Measurements from ENCODE around the gene TWSG1.

The TWSG1 gene
- 21.7 to 125 (median 53.1) reads per million in 18 experiments for total RNA-seq

DNA sequence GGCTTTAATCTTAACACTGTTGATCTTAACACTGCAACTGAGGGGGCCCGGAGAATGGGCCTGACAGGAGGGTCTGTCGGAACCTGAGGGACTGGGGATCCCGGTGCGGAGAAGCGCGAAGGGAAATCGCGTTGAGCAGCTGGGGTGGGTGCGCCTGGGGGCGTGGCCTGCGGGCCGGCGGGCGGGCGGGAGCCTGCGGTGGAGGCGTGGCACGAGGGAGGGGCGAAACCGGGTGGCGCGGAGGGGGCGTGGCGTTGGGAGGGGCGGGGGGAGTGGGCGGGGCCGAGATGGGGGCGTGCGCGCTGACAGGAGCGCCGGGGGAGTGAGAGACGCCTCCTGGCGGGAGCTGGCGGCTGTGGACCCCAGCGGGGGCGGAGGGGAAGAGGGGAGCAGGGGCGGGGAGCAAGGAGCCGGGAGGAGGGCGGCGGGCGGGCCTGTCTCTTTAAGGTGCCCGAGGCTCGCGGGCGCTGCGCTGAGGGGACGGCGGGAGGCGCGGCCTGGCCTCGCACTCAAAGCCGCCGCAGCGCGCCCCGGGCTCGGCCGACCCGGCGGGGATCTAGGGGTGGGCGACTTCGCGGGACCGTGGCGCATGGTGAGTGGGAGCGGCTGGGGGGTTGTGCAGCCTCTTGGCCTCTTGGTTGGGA, at the start of gene TWSG1:
TWSG1 (plus strand) TSS at position 445 of the 644 bp plus-strand sequence. CDS start 2,457 bp downstream, outside the sequence.
- DNase-seq, result peak; percentile 86 to 90

DNA sequence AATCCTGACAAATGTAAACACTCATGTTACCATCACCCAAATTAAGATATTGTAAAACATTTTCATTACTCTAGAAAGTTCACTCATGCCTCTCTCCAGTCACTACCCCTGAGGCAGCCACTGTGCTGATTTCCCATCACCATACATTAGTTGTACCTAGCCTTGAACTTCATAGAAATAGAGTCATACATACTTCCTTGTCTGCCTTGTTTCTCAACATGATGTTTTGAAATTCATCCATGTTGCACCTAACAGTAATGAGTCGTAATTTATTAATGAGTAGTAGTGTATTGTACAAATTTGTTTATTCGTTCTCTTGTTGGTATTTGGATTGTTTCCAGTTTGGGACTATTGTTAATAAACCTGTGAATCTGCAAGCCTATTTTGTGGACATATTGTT, 49.0 kb upstream of the TWSG1 start:
- no peak for DNase-seq

DNA sequence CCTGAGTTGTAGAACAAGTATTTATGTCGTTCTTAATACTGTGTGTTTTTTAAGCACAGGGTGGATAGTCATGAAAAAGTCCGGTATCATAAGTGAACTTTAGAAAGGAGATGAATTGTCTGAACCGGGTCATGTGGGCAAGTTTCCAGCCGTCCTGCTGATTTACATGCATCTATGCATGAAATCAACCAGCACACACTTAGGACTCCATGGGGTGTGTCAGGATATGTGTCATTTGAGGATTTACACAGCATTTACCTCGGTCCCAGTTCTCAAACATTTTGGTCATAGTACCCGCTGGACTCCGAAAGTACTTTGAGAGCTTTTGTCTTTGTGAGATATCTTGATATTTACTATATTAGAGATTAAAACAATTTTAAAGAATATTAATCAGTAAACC, 47.5 kb upstream of the TWSG1 start:
- no peak for DNase-seq

DNA sequence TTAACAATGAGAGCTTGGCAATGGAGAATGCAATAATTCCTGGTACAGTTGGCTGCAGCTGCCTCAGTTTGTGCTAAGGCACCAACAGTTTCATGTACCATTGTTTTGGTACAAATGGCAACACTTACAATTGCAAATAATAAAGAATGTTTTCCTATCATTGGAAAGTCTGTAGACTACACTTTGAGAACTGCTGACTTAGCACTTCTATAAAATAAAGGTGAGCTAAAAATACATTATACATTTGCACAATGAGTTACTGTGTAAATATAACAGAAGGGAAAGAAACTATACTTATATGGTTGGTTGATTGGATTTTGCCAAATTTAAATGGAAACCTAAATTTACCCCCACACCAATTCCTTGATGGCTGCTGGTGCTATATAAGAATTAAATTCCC, 44.9 kb upstream of the TWSG1 start:
- DNase-seq, result no peak

DNA sequence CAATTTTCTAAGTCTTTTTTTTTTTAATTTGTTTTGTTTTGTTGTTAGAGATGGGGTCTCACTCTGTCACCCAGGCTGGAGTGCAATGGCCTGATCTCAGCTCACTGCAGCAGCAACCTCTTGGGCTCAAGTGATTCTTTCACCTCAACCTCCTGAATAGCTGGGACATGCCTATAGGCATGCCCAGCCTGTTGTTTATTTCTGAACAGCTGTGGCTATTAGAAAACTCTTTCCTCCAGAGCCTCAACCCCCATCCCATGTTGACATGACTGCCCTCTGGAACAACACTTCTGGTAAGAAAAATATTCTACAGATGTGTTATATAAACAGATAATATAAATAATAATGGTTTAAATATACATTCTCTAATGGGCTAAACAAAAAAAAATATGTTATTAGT, 44.4 kb upstream of the TWSG1 start:
- no peak for DNase-seq

DNA sequence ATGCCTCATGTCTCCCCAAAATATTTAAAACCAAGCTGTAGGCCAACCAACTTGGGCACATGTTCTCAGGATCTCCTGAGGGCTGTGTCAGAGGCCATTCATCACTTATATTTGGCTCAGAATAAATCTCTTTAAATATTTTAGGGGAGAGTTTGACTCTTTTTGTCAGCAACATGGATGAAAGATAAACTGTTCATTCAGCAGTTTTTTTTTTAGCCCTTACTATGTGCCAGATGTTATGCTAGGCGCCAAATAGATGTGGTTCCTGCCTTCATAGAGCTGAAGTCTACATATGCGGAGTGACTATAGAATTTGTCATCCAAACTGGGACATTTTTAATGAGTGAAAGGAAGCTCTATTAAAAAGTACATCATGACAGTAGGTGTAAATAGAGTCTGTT, 42.5 kb upstream of the TWSG1 start:
- no peak for DNase-seq

DNA sequence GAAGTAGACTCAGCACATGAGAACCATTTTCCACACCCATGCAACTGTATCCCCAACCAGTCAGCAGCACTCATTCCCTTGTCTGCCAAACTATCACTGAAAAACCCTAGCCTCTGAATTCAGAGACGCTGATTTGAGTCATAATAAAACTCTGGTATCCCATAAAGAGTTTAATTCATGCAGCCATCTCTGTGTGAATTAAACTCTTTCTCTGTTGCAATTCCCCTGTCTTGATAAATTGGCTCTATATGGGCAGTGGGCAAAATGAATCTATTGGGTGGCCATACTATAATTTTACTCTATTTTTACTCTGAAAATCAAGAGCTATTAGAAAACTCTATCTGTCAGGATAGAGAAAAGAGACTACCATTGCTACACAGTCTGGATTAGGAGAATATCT, 40.6 kb upstream of the TWSG1 start:
- DNase-seq, result no peak

DNA sequence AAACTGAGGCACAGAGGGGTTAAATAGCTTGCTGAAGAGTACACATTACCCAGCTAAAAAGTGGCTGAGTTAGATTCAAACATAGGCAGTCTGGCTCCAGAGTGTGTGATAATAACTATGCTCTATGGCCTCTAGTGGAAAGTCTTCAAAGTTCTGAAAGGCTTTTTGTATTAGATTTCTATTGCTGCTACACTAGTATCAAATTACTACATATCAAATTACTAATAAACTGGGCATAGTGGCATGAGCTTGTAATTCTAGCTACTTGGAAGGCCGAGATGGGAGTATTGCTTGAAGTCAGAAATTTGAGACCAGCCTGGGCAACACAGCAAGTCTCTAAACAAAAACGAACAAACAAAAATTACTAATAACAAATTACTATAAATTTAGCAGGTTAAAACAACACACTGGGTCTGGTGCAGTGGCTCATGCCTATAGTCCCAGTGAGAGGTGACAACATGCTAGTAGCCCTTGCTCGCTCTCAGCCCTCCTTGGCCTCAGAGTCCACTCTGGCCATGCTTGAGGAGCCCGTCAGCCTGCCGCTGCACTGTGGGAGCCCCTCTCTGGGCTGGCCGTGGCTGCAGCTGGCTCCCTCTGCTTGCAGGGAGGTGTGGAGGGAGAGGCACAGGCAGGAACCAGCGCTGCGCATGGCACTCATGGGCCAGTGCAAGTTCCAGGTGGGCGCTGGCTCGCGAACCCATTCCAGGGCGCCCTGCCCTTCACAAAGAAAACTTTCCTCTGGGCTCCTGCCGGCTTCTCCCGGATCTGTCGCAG, 38.2 kb upstream of the TWSG1 start:
- no peak for DNase-seq

DNA sequence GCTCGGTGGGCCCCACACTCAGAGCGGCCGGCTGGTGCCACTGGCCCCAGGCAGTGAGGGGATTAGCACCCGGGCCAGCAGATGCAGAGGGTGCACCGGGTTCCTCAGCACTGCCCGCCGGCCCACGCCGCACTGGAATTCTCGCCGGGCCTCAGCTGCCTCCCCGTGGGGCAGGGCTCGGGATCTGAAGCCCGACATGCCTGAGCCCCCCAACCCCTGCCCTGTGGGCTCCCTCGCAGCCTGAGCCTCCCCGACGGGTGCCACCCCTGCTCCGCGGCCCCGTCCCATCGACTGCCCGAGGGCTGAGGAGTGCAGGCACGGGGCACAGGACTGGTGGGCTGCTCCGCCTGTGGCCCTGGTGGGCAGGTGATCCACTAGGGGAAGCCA, 37.6 kb upstream of the TWSG1 start:
- no peak for DNase-seq

DNA sequence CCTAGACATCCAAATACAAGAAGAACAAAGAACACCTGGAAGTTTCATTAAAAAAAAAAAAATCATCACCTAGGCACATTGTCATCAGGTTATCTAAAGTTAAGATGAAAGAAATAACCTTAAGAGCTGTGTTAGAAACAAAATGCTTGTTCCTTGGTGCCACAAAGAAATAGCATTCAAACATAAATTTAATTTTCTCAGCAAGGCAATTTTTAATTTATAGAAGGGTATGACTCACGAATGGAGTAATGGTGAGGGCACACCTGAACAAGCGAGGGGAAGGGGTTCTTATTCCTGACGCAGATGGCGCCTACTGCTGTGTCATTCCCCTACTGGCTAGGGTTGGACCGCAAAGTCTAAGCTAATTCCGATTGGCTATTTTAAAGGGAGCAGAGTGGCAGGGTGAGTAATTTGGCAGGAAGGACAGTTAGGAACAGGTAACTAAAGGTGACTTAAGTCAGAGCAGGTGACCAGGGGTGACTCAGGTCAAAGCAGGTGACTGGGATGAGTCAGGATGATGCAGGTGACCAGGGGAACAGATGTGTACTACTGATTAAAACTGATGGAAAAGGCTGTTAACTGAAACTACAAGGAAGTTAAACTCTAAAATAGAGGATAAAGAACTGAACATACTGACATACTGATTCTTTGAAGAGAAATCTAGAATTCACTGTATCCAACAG, 30.0 kb upstream of the TWSG1 start:
- DNase-seq, result no peak

DNA sequence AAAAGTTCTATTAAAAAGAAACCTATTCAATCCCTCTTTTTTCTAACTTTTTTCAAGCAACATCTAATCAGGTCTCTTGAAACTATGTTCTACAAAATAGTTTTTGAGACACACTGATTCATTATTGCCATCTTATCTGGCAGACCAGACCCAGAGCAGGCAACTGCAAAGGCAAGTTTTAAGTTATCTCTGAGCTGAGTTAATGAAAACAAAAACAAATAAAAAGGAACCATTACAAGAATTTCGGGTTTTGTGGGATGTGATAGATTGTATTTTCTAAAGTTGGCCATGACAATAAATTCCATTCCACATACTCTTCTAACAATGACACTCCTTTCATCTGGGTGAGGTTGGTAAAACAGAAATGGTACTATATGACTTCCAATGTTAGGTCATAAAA, 15.2 kb upstream of the TWSG1 start:
- no peak for DNase-seq

DNA sequence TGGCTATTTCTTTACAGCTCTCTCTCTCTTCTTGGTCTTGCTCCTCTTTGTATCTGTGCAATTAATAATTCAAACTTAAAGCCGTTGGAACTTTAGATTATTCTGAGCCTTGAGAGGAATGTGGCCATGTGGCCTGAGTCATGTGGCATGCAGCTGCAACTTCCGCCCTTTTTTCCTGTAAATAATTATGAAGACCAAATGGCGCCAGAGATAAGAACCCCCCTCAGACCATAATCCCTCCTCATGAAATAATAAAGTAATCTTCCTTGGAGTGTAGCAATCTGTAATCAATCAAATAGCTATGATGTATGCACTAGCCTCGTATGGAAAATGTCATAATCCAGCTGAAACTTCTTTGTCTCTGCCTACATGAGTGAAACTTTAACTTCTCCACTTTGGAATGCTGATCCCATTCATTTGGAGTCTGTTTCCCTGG, 13.5 kb upstream of the TWSG1 start:
- DNase-seq, result no peak

DNA sequence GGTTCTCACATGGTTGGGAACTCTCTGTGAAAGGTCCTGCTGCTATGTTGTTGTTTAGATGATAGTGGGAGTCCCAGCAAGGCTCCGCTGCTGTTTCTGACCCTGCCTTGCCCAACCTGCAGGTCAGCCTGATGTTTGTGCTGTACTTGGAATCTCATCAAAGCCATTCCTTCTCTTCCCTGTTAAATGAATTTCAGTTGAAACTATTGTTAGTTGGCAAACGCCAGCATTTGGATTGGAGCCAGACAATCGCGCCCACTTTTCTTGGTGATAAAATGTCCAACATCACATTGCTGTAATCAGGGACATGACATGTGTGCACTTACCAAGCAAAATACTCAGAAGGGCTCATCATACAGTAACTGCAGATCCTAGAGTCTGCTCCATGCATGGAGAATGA, 12.8 kb upstream of the TWSG1 start:
- DNase-seq, result no peak

DNA sequence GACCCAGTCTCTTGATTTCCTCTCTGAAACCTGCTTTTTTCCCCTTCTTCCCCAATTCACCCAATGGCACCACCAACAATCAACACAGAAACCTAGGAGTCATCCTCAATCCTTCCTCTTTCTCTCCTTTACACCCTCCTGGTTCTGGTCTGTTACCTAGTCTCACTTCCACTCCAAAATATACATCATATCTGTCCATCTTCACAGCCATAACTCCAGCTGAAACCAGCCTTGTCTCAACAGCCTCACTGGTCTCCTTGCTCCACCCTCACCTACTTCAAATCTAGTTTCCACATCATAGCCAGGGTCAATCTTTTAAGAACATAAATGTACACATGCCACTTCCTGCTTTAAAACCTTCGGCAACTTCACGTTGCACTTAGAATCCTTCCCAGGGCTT, 11.8 kb upstream of the TWSG1 start:
- DNase-seq, result no peak

DNA sequence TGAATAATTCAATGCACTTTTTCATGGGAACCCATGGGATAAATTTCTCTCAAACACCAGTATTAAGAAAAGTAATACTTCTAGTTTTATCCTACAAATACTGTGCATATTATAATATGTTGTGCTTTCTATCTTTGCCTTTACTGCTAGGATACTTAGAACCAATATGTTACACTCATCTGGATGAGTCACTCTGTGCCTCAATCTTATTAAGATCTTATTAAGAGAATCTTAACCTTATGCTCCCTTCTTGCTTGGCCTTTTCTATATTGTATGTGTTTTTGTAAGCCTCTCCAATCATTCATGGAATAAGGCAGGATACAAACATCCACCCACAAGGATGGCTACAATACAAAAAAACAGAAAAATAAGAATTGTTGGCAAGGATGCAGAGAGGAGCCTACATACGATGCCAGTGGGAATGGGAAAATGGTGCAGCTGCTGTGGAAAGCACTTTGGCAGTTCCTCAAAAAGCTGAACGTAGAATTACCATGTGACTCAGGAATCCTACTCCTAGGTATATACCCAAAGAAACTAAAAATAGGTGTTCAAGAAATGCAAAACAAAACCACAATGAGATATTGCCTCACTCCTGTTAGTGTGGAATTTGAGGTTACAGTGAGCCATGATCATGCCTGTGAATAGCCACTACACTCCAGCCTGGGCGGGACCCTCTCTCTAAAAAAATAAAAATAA, 10.7 kb upstream of the TWSG1 start:
- no peak for DNase-seq

DNA sequence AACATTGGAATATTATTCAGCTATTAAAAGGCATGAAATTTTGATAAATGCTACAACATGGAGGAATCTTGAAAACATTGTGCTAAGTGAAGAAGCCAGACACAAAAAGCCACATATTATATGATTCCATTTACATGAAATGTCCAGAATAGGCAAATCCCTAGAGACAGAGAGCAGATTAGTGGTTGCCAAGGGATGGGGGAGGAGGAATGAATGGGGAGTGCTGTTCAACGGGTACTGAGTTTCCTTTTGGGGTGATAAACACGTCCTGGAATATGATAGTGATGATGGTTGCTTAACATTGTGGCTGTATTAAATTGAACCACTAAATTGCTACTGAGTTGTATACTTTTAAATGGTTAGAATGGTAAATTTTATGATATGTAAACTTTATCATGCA, 8.9 kb upstream of the TWSG1 start:
- DNase-seq, result no peak

DNA sequence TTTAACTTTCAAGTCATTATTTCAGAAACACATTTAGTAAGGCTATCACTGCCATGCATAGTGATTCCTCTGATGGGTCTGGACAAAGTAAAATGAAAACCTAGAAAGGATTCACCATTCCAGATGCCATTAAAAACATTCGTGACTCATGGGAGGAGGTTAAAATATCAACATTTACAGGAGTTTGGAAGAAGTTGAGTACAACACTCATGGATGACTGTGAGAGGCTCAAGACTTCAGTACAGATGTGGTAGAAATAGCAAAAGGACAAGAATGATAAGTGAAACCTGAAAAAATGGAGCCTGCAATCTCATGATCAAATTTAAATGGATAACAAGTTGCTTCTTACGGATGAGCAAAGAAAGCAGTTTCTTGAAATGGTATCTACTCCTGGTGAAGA, 5.8 kb upstream of the TWSG1 start:
- DNase-seq, result no peak

DNA sequence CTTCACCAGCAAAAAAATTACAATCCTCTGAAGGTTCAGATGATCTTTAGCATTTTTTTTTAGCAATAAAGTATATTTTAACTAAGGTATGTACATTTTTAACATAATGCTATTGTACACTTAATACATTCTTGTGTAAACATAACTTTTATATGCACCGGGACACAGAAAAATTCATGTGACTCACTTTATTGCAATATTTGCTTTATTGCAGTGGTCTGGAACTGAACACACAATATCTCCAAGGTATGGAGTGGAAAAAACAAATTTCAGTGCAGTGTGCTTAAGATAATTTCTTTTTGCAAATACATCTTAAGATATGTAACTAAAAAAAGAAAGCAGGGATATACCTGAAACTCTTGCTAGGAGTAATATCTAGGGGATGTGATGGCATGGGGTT, 5.1 kb upstream of the TWSG1 start:
- no peak for DNase-seq

DNA sequence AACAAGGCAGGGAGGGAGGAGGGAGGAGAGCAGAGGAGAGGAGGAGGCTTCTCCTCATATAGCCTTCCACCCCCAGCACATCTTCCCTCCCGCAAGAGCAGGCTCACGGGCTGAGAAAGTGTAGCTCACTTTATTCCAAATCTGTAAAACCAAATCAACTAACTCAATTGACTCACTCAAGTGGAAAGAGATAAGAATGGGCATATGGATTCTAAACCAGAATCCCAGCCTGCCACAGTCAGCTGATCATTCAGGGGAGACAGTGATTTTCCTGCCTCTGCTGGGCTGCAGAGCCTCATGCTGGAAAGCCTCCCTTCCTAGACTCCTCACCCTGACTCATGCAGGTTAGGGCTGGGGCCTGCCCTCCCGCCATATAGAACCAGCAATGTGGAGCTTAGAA, 4.2 kb upstream of the TWSG1 start:
- DNase-seq, result no peak

DNA sequence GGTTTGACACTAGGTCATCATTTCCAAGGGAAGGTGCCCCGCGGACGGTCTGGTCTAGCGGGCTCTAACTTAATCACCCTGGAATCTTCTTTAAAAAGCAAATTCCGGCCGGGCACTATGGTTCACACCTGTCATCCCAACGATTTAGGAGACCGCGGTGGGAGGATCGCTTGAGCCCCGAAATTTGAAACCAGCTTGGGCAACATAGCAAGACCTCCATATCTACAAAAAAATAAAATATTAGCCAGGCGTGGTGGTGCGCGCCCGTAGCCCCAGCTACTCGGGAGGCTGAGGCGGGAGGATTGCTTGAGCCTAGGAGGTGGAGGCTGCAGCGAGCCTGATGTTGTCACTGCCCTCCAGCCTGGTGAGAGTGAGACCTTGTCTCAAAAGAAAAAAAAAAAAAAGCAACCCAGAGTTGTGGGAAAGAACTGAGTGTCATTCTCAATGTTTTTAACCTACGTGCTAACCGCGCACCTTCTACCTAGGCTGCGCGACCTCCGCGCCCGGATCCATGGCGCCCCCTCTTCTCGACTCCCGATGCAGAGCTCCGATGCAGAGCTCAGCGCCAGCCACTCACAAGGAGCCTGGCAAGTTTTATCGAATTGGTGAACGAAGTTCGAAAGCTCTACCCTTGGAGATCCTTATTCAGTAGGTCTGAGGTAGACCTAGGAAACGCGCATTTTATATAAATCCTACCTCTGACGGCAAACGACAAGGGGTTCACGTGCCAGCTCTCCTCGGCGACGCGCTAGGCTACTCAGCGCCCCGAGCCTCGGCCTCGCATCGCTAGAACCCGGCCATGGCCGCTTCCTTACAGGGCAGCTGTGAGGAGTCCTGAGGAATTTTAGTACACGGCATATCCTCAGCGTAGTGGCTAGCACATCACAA, 888 bp upstream of the TWSG1 start:
- DNase-seq, result no peak

DNA sequence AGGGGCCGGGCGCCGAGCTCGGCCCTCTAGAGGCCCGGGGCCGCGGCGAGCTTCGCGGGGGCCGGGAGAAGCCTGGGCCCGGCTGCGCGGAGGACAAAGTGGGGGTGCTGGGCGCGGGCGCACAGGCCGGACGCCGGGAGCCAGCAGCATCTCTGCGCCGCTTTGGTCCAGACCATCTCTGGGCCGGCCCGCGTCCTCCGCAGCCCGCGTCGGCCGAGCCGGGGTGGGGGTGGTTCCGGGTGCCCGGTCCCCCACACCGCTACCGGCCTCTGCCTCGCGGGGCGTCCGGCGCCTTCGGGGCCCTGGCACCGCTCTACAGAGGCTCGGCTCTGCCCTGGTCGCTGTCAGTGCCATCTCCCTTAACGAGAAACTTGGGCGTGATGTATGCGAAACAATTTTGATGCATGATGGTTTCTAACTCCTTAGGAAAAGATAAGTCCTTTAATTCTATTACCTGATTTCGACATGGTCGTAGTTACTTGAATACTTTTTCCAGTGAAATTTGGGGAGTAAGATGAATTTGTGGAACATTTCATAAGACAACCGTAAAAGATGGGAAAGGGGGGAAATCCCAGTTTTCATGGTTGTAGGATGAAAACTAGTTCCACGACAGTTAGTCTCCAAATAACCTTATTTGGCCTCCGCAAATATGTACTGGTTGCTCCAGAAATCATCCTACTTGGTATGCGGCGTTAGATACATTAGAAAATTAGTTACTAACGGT, 562 bp downstream of the TWSG1 start:
- DNase-seq, result peak; percentile 26 to 43

DNA sequence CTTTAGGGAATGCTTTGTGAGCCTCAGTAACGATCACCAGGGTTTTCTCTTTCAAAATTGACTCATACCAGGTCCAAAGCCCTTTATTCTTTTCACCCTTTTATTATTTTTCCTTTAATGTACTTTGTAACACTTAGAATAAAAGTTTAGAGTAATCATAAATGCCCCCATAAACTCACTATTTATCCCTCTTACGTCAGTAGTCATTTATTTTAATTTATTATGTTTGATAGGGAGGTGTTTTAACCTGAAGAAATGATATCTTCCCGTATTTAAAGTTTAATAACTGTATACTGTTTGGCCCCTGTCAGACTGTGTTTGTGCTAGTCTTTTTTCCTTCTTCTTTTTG, 1.1 kb downstream of the TWSG1 start:
- no peak for DNase-seq

Data from inflammatory macrophage (primary cell).